ENCODE data around the gene PCA3. TPM values are rescaled to one million over a fixed set of nuclear protein-coding genes. Genes with fewer than 3 reads are reported as not detected.

PCA3 gene
- polyA plus RNA-seq, 1 donor from 2014 or later = 0.16 TPM

GRCh38 chr9:76803762-76804161 lies 39.5 kb downstream of the PCA3 start:
- no peaks in the 10 kb centered on the region for H3K79me2 ChIP-seq (replicated peaks; ENCODE audit: insufficient read depth, low read length)
- no peak for TF ChIP-seq TAF1 (IDR thresholded peaks at IDR 0.05; ENCODE audit: low read depth)
- no peak for TF ChIP-seq EZH2 (IDR thresholded peaks at IDR 0.05; ENCODE audit: borderline replicate concordance, insufficient read depth, low read length, poor library complexity, severe bottlenecking)
- TF ChIP-seq, protein P1, sequence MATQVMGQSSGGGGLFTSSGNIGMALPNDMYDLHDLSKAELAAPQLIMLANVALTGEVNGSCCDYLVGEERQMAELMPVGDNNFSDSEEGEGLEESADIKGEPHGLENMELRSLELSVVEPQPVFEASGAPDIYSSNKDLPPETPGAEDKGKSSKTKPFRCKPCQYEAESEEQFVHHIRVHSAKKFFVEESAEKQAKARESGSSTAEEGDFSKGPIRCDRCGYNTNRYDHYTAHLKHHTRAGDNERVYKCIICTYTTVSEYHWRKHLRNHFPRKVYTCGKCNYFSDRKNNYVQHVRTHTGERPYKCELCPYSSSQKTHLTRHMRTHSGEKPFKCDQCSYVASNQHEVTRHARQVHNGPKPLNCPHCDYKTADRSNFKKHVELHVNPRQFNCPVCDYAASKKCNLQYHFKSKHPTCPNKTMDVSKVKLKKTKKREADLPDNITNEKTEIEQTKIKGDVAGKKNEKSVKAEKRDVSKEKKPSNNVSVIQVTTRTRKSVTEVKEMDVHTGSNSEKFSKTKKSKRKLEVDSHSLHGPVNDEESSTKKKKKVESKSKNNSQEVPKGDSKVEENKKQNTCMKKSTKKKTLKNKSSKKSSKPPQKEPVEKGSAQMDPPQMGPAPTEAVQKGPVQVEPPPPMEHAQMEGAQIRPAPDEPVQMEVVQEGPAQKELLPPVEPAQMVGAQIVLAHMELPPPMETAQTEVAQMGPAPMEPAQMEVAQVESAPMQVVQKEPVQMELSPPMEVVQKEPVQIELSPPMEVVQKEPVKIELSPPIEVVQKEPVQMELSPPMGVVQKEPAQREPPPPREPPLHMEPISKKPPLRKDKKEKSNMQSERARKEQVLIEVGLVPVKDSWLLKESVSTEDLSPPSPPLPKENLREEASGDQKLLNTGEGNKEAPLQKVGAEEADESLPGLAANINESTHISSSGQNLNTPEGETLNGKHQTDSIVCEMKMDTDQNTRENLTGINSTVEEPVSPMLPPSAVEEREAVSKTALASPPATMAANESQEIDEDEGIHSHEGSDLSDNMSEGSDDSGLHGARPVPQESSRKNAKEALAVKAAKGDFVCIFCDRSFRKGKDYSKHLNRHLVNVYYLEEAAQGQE (IDR thresholded peaks at IDR 0.05; ENCODE audit: borderline replicate concordance) = no peak
- TF ChIP-seq SMC3 (conservative IDR thresholded peaks at IDR 0.05; ENCODE audit: poor library complexity) = no peak
- TF ChIP-seq POLR2AphosphoS5 (IDR thresholded peaks at IDR 0.05) = no peak
- no peak for TF ChIP-seq EP300 (conservative IDR thresholded peaks at IDR 0.05; ENCODE audit: poor library complexity, severe bottlenecking)
- TF ChIP-seq RAD21 (conservative IDR thresholded peaks at IDR 0.05) = no peak
- TF ChIP-seq MXI1 (conservative IDR thresholded peaks at IDR 0.05; ENCODE audit: poor library complexity, severe bottlenecking) = no peak
- TF ChIP-seq CTCF (IDR thresholded peaks at IDR 0.05; ENCODE audit: poor library complexity, severe bottlenecking) = no peak
- H3K4me3 ChIP-seq (ENCODE audit: low read length) = no peak overlapping the region
- no peak overlapping the region for H3K4me2 ChIP-seq (ENCODE audit: low read length)
- H4K20me1 ChIP-seq (ENCODE audit: insufficient read depth) = no peaks in the 10 kb centered on the region
- H3K36me3 ChIP-seq (ENCODE audit: insufficient read depth, low read length) = no peaks in the 10 kb centered on the region
- no peaks in the 10 kb centered on the region for H3K9me3 ChIP-seq (ENCODE audit: low read length)
- H3K9ac ChIP-seq (ENCODE audit: low read length) = no peak overlapping the region
- H3F3A ChIP-seq (ENCODE audit: insufficient read depth, low read length, poor library complexity, severe bottlenecking) = no peaks in the 10 kb centered on the region
- no peaks in the 10 kb centered on the region for H3K9me2 ChIP-seq (ENCODE audit: insufficient read depth, low read length)
- no peak overlapping the region for H3K27ac ChIP-seq (ENCODE audit: low read length)
- H3K27me3 ChIP-seq (ENCODE audit: insufficient read depth, low read depth, low read length) = no peaks in the 10 kb centered on the region
- no peak overlapping the region for H2AFZ ChIP-seq (ENCODE audit: low read depth, low read length)

DNA sequence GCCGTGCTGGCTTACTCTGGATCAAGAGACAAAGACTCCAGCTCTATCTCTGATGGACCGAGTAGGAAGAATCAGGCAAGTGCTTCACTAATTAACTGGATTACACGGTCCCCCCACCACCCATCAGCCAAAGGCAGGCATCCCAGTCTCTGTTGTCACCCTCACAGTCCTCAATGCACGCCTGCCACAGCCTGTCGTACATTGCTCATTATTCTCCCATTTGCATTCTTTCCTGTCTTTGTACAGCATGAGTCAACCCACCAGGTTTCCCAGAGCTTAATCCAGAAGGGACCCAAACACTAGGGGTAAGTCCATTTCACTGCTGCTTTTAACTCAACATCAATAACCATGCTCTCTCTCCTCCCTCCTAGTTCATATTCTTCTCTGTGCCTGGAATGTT lies 44.4 kb downstream of the PCA3 start:
- H3K4me3 ChIP-seq (ENCODE audit: low read length) = no peak overlapping the region
- H3K9me3 ChIP-seq (ENCODE audit: low read length) = no peaks in the 10 kb centered on the region
- no peak overlapping the region for H3K4me2 ChIP-seq (ENCODE audit: low read length)
- no peaks in the 10 kb centered on the region for H4K20me1 ChIP-seq (ENCODE audit: insufficient read depth)
- no peak for TF ChIP-seq TAF1 (IDR thresholded peaks at IDR 0.05; ENCODE audit: low read depth)
- H3K9ac ChIP-seq (ENCODE audit: low read length) = no peak overlapping the region
- H3K27ac ChIP-seq (ENCODE audit: low read length) = no peak overlapping the region
- no peaks in the 10 kb centered on the region for H3K9me2 ChIP-seq (ENCODE audit: insufficient read depth, low read length)
- no peak overlapping the region for H2AFZ ChIP-seq (ENCODE audit: low read depth, low read length)
- no peaks in the 10 kb centered on the region for H3F3A ChIP-seq (ENCODE audit: insufficient read depth, low read length, poor library complexity, severe bottlenecking)
- no peaks in the 10 kb centered on the region for H3K27me3 ChIP-seq (ENCODE audit: insufficient read depth, low read depth, low read length)
- no peaks in the 10 kb centered on the region for H3K79me2 ChIP-seq (replicated peaks; ENCODE audit: insufficient read depth, low read length)
- no peaks in the 10 kb centered on the region for H3K36me3 ChIP-seq (ENCODE audit: insufficient read depth, low read length)
